Activated naive CD8-positive, alpha-beta T cell treated with anti-CD3 and anti-CD28 coated beads, Interleukin-2, amount 10 ng/mL, durations not matched to agents 7 days and 5 days (primary cell): Measurements from ENCODE around the gene VNN1. TPM values are rescaled to one million over a fixed set of nuclear protein-coding genes. Genes with fewer than 3 reads are reported as not detected.

Experiments used
- ATAC-seq: fragments of 150-1000 bp; cut with Tn5 transposase; one replicate; pipeline ENCODE4 v1.10.0; 2021; ENCODE audit warnings: low read depth, moderate library complexity
- POLR2A ChIA-PET: fragments of 350-600 bp; sonication (Branson Sonifier 250); formaldehyde crosslinking; loops from one replicate; lab custom pipeline; 2021; ENCODE audit warnings: antibody characterized with exemption; lab: Charles Lee
- DNase-seq: peaks from one replicate; pipeline ENCODE4 v3.0.0; 2021
- H3K27ac Mint-ChIP-seq: one replicate; pipeline ENCODE4 v1.8.0; 2022; ENCODE audit warnings: mild to moderate bottlenecking, mixed read lengths
- H3K27me3 Mint-ChIP-seq: one replicate; pipeline ENCODE4 v1.8.0; 2022; ENCODE audit warnings: mild to moderate bottlenecking, moderate library complexity, mixed read lengths
- H3K36me3 Mint-ChIP-seq: one replicate; pipeline ENCODE4 v1.8.0; 2021; ENCODE audit warnings: mild to moderate bottlenecking, mixed read lengths
- H3K4me1 Mint-ChIP-seq: one replicate; pipeline ENCODE4 v1.8.0; 2021; ENCODE audit warnings: mixed read lengths
- H3K4me3 Mint-ChIP-seq: one replicate; pipeline ENCODE4 v1.8.0; 2022; ENCODE audit warnings: mild to moderate bottlenecking, moderate library complexity, mixed read lengths
- H3K9me3 Mint-ChIP-seq: one replicate; pipeline ENCODE4 v1.8.0; 2021; ENCODE audit warnings: mixed read lengths
- total RNA-seq, 2 experiments: library from RNA; stranded (reverse); gene quantifications; one replicate each; pipeline ENCODE4 v1.2.3, GENCODE V29; 2021

VNN1 gene
- not detected for total RNA-seq

- peaks cover 31% of the 10 kb centered on the region for H3K27me3 Mint-ChIP-seq
- no peaks in the 10 kb centered on the region for H3K4me1 Mint-ChIP-seq
- H3K36me3 Mint-ChIP-seq = no peaks in the 10 kb centered on the region
- no peaks in the 10 kb centered on the region for H3K9me3 Mint-ChIP-seq
- no peak within 1 kb of the TSS for H3K4me3 Mint-ChIP-seq
- DNase-seq (no peak), ATAC-seq (no peak)
- POLR2A ChIA-PET = no interaction called here
- no peak within 1 kb of the TSS for H3K27ac Mint-ChIP-seq
These were observed at the start of gene VNN1 for GRCh38 chr6:132713352-132714134. Gene VNN1, minus strand, starts transcription at chr6:132714055. Its CDS starts 20 bp downstream, at chr6:132714035.

- DNase-seq (peak; percentile 41), ATAC-seq (peak; percentile 99)
- Mint-ChIP-seq H3K27ac (peak overlapping the region; percentile 79), H3K4me1 (peaks cover 23% of the 10 kb centered on the region), H3K36me3 (peaks cover 8% of the 10 kb centered on the region), H3K27me3 (no peaks in the 10 kb centered on the region), H3K4me3 (peak overlapping the region; percentile 74), H3K9me3 (no peaks in the 10 kb centered on the region)
- POLR2A ChIA-PET = interaction anchor here (0.7 to 2.9 kb wide), 5 partner anchors 9 to 250 kb away, joined by 3 to 26 read pairs (median 7); partner anchors contain the start of genes RPS12, SLC18B1 and STX7
These were observed 49.4 kb upstream of the VNN1 start for GRCh38 chr6:132763269-132763668.

GRCh38 chr6:132760256-132760655, 46.4 kb upstream of the VNN1 start:
- Mint-ChIP-seq H3K27ac (peak overlapping the region; percentile 53), H3K27me3 (no peaks in the 10 kb centered on the region), H3K9me3 (no peaks in the 10 kb centered on the region), H3K4me1 (peaks cover 19% of the 10 kb centered on the region), H3K4me3 (no peak overlapping the region), H3K36me3 (peaks cover 13% of the 10 kb centered on the region)
- DNase-seq = no peak
- no peak for ATAC-seq
- POLR2A ChIA-PET = no interaction called here

DNA sequence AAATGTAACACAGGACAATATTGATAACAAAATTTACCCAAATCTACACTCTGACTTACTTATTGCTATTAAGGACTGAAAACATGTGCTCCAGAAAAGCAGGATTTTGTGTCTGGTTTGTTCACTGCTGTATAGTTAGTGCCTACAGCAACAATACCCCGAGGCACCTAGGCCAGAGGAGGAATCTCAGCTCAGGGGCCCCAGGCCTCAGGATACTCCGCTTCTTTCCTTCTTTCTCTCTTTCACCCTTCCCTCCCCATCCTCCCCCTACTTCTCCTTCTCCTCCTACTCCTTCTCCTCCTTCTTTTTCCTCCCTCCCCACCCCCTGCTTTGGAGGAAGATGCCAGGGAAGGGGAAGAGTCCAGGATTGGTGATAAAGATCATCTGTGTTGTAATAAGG, 44.8 kb upstream of the VNN1 start:
- peaks cover 15% of the 10 kb centered on the region for H3K36me3 Mint-ChIP-seq
- ATAC-seq = no peak
- H3K27me3 Mint-ChIP-seq = no peaks in the 10 kb centered on the region
- no peak for DNase-seq
- peaks cover 14% of the 10 kb centered on the region for H3K4me1 Mint-ChIP-seq
- H3K27ac Mint-ChIP-seq = no peak overlapping the region
- no peak overlapping the region for H3K4me3 Mint-ChIP-seq
- no peaks in the 10 kb centered on the region for H3K9me3 Mint-ChIP-seq
- POLR2A ChIA-PET = no interaction called here

DNA sequence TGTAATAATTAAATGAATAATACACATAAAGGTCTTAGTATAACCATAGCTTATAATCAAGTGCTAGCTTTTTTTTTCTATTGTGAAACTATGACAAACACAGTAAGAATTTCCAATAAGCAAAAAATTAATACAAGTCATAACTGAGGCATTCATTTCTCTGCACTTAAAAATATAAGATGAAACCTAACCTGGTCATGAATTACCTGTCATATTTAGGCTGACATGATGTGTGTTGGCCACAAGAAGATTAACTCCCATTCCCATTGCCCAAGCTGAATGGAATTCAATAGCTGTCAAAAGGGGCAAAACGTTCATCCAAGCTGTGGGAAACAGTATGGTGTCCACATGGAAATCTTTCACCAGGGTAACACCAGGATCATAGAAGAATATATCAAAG, 38.4 kb upstream of the VNN1 start:
- Mint-ChIP-seq H3K27me3 (no peaks in the 10 kb centered on the region), H3K36me3 (peaks cover 49% of the 10 kb centered on the region), H3K4me1 (peaks cover 17% of the 10 kb centered on the region), H3K27ac (no peak overlapping the region), H3K9me3 (peaks cover 3% of the 10 kb centered on the region), H3K4me3 (no peak overlapping the region)
- POLR2A ChIA-PET = no interaction called here
- DNase-seq (no peak), ATAC-seq (no peak)

DNA sequence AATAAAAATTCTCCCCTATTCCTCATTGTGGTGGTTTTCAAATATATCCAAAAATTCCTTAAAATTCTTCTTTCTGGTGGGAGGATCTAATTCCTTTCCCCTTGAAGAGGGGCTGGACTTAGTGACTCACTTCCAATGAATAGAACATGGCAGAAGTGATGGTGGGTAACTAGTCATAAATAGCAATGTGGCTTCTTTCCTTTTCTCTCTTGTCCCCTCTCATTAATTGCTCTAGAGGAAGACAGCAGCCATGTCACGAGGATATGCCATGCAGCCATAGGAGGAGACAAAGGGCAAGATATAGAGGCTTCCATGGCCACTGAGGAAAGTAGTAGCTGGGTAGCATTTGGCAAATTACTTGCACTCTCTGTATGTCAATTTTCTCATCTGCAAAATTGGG, 38.0 kb upstream of the VNN1 start:
- no peak for ATAC-seq

DNA sequence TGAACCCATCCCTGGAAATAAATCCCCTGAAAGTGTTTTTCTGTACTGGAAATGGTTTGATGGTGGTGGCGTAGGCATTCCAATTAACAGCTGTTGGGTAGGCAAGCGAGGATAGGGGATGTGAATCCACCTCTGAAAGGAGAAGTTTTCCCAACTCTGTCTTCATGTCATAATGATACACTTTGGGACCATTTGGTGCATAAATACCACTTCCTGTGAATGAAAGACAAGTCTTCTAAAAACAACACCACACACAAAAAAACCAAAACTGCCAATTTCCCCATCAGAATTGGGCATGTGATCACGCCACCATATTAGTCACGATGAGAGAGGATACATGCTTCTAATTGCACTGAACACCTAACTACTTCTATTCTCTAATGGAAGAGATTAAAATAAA, 37.5 kb upstream of the VNN1 start:
- H3K27ac Mint-ChIP-seq = peak overlapping the region; percentile 2
- H3K27me3 Mint-ChIP-seq = no peaks in the 10 kb centered on the region
- H3K4me1 Mint-ChIP-seq = peaks cover 19% of the 10 kb centered on the region
- ATAC-seq = no peak
- no peak overlapping the region for H3K4me3 Mint-ChIP-seq
- peaks cover 3% of the 10 kb centered on the region for H3K9me3 Mint-ChIP-seq
- DNase-seq = no peak
- POLR2A ChIA-PET = no interaction called here
- H3K36me3 Mint-ChIP-seq = peaks cover 57% of the 10 kb centered on the region

More for the DNA sequence above, 38.0 kb upstream of the VNN1 start:
- DNase-seq = no peak
- Mint-ChIP-seq H3K36me3 (peaks cover 53% of the 10 kb centered on the region), H3K27me3 (no peaks in the 10 kb centered on the region), H3K27ac (no peak overlapping the region), H3K9me3 (peaks cover 3% of the 10 kb centered on the region), H3K4me1 (peaks cover 18% of the 10 kb centered on the region), H3K4me3 (no peak overlapping the region)
- POLR2A ChIA-PET = no interaction called here

DNA sequence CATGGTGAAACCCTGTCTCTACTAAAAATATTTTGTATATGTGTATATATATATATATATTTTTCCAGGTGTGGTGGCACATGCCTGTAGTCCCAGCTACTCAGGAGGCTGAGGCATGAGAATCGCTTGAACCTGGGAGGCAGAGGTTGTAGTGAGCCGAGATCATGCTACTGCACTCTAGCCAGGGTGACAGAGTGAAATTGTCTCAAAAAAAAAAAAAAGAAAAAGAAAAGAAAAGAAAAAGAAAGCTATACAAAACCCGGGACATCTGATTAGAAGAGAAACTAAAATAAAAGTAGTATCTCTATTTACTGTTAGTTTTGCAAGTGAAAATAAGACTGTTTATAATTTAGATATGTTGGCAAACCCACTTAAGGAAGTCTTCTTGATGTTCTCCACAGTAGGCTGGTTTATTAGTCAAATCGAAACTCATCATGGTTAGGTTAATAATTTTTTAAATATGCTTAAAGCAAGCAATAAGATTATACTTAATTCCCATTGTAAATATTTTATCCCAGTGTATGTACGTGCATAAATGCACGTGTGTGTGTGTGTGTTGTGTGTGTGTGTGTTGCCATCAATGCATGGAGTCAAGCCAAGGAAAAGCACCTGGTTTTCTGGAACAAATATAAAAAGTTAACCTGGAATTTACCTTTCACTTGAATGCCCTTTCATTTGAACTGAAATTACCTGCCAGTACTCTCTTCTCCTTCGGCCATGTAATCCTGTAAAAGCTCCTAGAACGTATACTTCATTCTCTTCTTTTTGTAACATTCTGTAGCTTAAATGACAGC, 36.8 kb upstream of the VNN1 start:
- Mint-ChIP-seq H3K4me3 (peak overlapping the region; percentile 29), H3K27me3 (no peaks in the 10 kb centered on the region), H3K4me1 (peaks cover 20% of the 10 kb centered on the region), H3K36me3 (peaks cover 60% of the 10 kb centered on the region), H3K9me3 (peaks cover 4% of the 10 kb centered on the region), H3K27ac (no peak overlapping the region)
- POLR2A ChIA-PET = no interaction called here
- ATAC-seq (no peak), DNase-seq (no peak)

DNA sequence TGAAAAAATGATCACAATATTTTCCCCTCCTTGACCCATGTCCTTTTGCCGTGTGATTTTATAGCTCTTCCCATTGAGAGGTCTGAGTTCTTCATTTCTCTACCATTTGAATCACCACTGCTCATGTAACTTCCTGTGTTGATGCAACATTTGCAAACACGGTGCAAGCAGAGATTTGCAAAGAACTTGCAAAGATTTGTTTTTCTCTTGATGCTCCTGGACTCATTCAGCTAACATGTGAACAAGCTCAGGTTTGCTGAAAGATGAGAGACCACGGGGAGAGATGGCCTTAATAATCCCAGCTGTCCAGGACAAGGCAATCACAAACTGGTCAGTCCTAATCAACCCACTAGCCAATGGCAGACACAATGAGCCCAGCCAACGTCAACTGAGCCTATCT, 35.3 kb upstream of the VNN1 start:
- POLR2A ChIA-PET = interaction anchor here (0.6 to 0.7 kb wide), 2 partner anchors 65 to 79 kb away, joined by 3 to 4 read pairs; partner anchors contain the start of gene RPS12
- peaks cover 67% of the 10 kb centered on the region for H3K36me3 Mint-ChIP-seq

DNA sequence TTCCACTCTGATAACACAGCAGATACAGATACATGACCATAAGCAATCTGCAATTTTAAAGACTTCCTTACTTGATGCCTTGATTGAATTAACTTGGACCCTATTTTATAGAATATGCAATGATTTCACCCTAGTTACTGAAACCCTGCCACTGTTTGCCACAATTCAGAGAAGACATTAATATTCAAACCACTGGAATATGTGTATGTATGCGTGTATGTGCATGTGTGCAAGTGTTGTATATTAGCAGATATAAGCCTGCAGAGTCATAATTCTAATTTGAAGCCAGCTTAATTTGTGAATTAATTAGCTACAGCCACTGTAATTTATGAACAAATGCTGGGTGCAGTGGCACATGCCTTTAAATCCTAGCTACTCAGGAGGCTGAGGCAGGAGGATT, 34.6 kb upstream of the VNN1 start:
- Mint-ChIP-seq H3K9me3 (peaks cover 7% of the 10 kb centered on the region), H3K27me3 (no peaks in the 10 kb centered on the region), H3K4me3 (no peak overlapping the region), H3K27ac (no peak overlapping the region), H3K4me1 (peaks cover 23% of the 10 kb centered on the region), H3K36me3 (peaks cover 72% of the 10 kb centered on the region)
- DNase-seq (no peak), ATAC-seq (no peak)
- POLR2A ChIA-PET = interaction anchor here (0.6 kb wide), 1 partner anchor 78 kb away, joined by 4 read pairs; no protein-coding TSS in a partner anchor

More for the DNA sequence above, 35.3 kb upstream of the VNN1 start:
- H3K27ac Mint-ChIP-seq = peak overlapping the region; percentile 77
- no peak for DNase-seq
- peaks cover 7% of the 10 kb centered on the region for H3K9me3 Mint-ChIP-seq
- no peak overlapping the region for H3K4me3 Mint-ChIP-seq
- no peaks in the 10 kb centered on the region for H3K27me3 Mint-ChIP-seq
- no peak for ATAC-seq
- H3K4me1 Mint-ChIP-seq = peaks cover 23% of the 10 kb centered on the region

DNA sequence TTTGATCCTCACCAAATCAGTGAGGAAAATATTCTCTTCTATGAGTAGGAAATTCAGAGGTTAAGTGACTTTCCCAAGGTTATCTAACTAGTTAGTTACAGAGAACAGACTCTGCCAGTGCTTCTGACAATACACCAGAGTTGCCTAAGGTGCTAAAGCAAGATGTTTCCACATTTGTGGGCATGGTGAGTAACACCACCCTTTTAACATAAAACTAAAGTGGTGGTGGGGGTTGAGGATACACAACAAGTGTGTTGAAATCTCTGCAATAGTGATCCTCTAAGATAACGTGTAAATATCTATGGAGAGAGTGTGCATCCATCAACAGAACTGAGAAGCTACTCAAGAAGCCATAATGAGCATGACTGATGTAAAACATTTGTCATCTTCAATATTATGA, 32.2 kb upstream of the VNN1 start:
- Mint-ChIP-seq H3K27ac (no peak overlapping the region), H3K36me3 (peaks cover 67% of the 10 kb centered on the region), H3K4me1 (peaks cover 16% of the 10 kb centered on the region), H3K4me3 (no peak overlapping the region), H3K27me3 (no peaks in the 10 kb centered on the region), H3K9me3 (peaks cover 7% of the 10 kb centered on the region)
- DNase-seq (no peak), ATAC-seq (no peak)
- POLR2A ChIA-PET = no interaction called here

DNA sequence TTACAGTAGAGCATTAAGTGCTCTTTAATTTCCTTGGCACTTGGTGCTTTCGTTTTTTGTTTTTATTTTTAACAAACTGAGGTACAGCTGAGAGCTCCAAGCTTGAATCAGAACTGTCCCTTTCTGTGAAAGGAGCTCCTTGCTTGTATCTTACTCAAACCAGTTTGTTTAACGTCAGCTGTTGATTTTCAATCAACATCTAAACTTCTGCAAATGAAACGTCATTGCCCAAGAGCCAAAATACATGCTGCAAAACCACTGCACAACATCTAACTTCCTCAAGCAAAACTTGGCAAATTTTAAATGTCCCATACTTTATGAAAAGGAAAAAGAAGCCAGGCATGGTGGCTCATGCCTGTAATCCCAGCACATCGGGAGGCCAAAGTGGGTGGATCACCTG, 28.6 kb upstream of the VNN1 start:
- peaks cover 2% of the 10 kb centered on the region for H3K27me3 Mint-ChIP-seq
- H3K4me1 Mint-ChIP-seq = peaks cover 6% of the 10 kb centered on the region
- H3K27ac Mint-ChIP-seq = no peak overlapping the region
- no peak for DNase-seq
- H3K4me3 Mint-ChIP-seq = no peak overlapping the region
- H3K36me3 Mint-ChIP-seq = peaks cover 52% of the 10 kb centered on the region
- H3K9me3 Mint-ChIP-seq = peaks cover 13% of the 10 kb centered on the region
- POLR2A ChIA-PET = no interaction called here
- ATAC-seq = no peak

- Mint-ChIP-seq H3K36me3 (peaks cover 44% of the 10 kb centered on the region), H3K4me3 (no peak overlapping the region), H3K27me3 (peaks cover 2% of the 10 kb centered on the region), H3K9me3 (peaks cover 13% of the 10 kb centered on the region), H3K27ac (no peak overlapping the region), H3K4me1 (peaks cover 11% of the 10 kb centered on the region)
- DNase-seq (no peak), ATAC-seq (no peak)
- POLR2A ChIA-PET = no interaction called here
These were observed 27.4 kb upstream of the VNN1 start for GRCh38 chr6:132741281-132741680.
